Glomerular endothelial cell (primary cell): ENCODE data around the gene EEF1B2. TPM values are rescaled to one million over a fixed set of nuclear protein-coding genes. Genes with fewer than 3 reads are reported as not detected.
A peak's percentile ranks its signal among the peaks of the same experiment; 100 is the strongest.
"Not testable (repeated sequence)": the region's sequence is repeated elsewhere in the genome, so short reads cannot be mapped to it uniquely, and the experiment has no call there.

Experiments used
- DNase-seq: peaks from one replicate; pipeline ENCODE4 v3.0.0-alpha.2; 2011; ENCODE audit warnings: low read depth, low spot score; ENCODE audit errors: extremely low read depth
- total RNA-seq: library from RNA; depleted of rRNA; stranded (reverse); fragments of >200 nt; gene quantifications from 2 replicates; pipeline ENCODE4 v1.2.3, GENCODE V29; 2015

EEF1B2 gene
- total RNA-seq, result 290 and 440 TPM in 2 replicates

GRCh38 chr2:206159346-206160124 is at the start of gene EEF1B2, which contains the start of gene NDUFS1:
Gene EEF1B2, plus strand, starts transcription at chr2:206159895. Its CDS starts 85 bp downstream, at chr2:206159980.
Gene NDUFS1, minus strand, starts transcription at chr2:206159444. Its CDS starts 5,766 bp downstream, at chr2:206153678.
- DNase-seq, result peak; percentile 86

- no peak for DNase-seq
Observed at GRCh38 chr2:206112108-206112507, 47.6 kb upstream of the EEF1B2 start.

GRCh38 chr2:206112846-206113547 is 46.7 kb upstream of the EEF1B2 start:
- no peak for DNase-seq

GRCh38 chr2:206115026-206115578 is 44.6 kb upstream of the EEF1B2 start:
- no peak for DNase-seq

- no peak for DNase-seq
Observed at GRCh38 chr2:206116278-206116677, 43.4 kb upstream of the EEF1B2 start.

GRCh38 chr2:206122569-206122968 is 37.1 kb upstream of the EEF1B2 start:
- not testable (repeated sequence) for DNase-seq

GRCh38 chr2:206125901-206126300 is 33.8 kb upstream of the EEF1B2 start:
- DNase-seq, result no peak

- no peak for DNase-seq
Observed at GRCh38 chr2:206127656-206128055, 32.0 kb upstream of the EEF1B2 start.

GRCh38 chr2:206143451-206143850 is 16.2 kb upstream of the EEF1B2 start:
- DNase-seq, result no peak

GRCh38 chr2:206144383-206144782 is 15.3 kb upstream of the EEF1B2 start:
- no peak for DNase-seq

- DNase-seq, result no peak
Observed at GRCh38 chr2:206145665-206146064, 14.0 kb upstream of the EEF1B2 start.

- DNase-seq, result no peak
Observed at GRCh38 chr2:206149330-206149729, 10.4 kb upstream of the EEF1B2 start.

- no peak for DNase-seq
Observed at GRCh38 chr2:206150168-206150567, 9.5 kb upstream of the EEF1B2 start.

- DNase-seq, result no peak
Observed at GRCh38 chr2:206150631-206151030, 9.1 kb upstream of the EEF1B2 start.

- no peak for DNase-seq
Observed at GRCh38 chr2:206154197-206154596, 5.5 kb upstream of the EEF1B2 start.

- not testable (repeated sequence) for DNase-seq
Observed at GRCh38 chr2:206157014-206157413, 2.7 kb upstream of the EEF1B2 start.

GRCh38 chr2:206158563-206159345 is 941 bp upstream of the EEF1B2 start:
- no peak for DNase-seq

- no peak for DNase-seq
Observed at GRCh38 chr2:206160125-206160806, 571 bp downstream of the EEF1B2 start.

GRCh38 chr2:206160807-206161179 is 1.1 kb downstream of the EEF1B2 start:
- DNase-seq, result no peak

GRCh38 chr2:206162401-206162800 is 2.7 kb downstream of the EEF1B2 start:
- not testable (repeated sequence) for DNase-seq
